ENCODE data around the gene SLC2A13.
"Not testable (repeated sequence)": the region's sequence is repeated elsewhere in the genome, so short reads cannot be mapped to it uniquely, and the experiment has no call there.

Gene SLC2A13

DNA sequence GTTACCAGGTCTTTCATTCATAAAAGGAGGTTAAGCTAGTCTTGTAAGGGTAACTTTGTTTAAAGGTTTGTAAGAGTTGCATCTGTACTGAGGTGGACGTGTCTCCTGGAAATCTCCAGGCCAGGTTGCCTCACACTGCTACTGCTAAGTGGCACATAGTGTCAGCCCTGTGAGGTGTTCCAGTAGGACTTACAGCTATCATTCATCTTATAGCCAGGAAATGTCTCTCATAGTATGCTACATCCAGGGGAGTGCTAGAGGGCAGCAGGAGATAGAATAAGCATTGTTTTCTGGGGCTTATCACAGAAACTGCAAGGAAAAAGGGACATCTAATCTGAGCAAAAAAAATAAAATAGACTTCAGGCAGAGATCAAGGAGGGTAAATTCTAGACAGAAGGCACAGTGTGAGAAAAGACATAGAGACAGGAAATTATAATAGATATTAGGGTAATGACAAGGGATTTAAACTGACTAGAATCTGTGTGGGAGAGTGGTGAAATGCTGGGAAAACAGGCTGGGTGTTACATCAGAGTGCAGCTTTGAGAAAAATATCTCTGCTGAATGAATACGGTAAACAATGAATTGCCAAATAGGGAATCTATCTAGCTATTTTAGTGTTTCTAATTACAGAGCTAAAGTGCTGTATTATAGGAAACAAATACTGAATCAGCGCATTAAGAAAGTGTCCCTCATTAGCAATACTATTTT is 281.2 kb downstream of the SLC2A13 start:
- TF ChIP-seq CTCF (IDR thresholded peaks at IDR 0.05; ENCODE audit: borderline replicate concordance, insufficient read depth, low read depth, low read length): no peak
- H3K4me3 ChIP-seq (ENCODE audit: low read depth, low read length): no peak overlapping the region

GRCh38 chr12:39816671-39817185 is 289.2 kb downstream of the SLC2A13 start:
- no peak overlapping the region for H3K4me3 ChIP-seq (ENCODE audit: low read depth, low read length)
- no peak for TF ChIP-seq CTCF (IDR thresholded peaks at IDR 0.05; ENCODE audit: borderline replicate concordance, insufficient read depth, low read depth, low read length)

DNA sequence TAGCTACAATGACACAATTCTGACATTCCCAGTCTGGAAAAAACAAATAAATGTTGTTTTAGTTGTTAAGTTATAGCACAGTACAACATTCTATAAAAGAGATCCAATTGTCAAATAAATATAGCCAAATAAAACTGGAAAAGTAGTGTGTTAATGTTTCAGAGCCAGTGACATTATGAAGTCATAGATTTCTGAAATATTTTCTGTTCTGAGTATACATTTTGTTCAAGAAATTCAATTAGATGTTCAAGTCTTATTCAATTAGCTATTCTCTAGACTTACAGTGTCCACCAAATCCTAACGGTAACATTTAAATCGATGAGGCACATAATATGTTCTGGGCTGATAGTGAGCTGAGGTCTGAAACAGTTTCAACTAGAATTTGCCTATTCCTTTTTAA is 290.1 kb downstream of the SLC2A13 start:
- no peak overlapping the region for H3K4me3 ChIP-seq (ENCODE audit: low read depth, low read length)
- no peak for TF ChIP-seq CTCF (IDR thresholded peaks at IDR 0.05; ENCODE audit: borderline replicate concordance, insufficient read depth, low read depth, low read length)

GRCh38 chr12:39814626-39815025 is 291.3 kb downstream of the SLC2A13 start:
- TF ChIP-seq CTCF (IDR thresholded peaks at IDR 0.05; ENCODE audit: borderline replicate concordance, insufficient read depth, low read depth, low read length): no peak
- no peak overlapping the region for H3K4me3 ChIP-seq (ENCODE audit: low read depth, low read length)

GRCh38 chr12:39813776-39814175 is 292.1 kb downstream of the SLC2A13 start:
- no peak for TF ChIP-seq CTCF (IDR thresholded peaks at IDR 0.05; ENCODE audit: borderline replicate concordance, insufficient read depth, low read depth, low read length)
- H3K4me3 ChIP-seq (ENCODE audit: low read depth, low read length): no peak overlapping the region

GRCh38 chr12:39812456-39812855 is 293.4 kb downstream of the SLC2A13 start:
- not testable (repeated sequence) for H3K4me3 ChIP-seq (ENCODE audit: low read depth, low read length)

GRCh38 chr12:39807043-39807442 is 298.8 kb downstream of the SLC2A13 start:
- TF ChIP-seq CTCF (IDR thresholded peaks at IDR 0.05; ENCODE audit: borderline replicate concordance, insufficient read depth, low read depth, low read length): no peak
- H3K4me3 ChIP-seq (ENCODE audit: low read depth, low read length): no peak overlapping the region

All from GM12875 (cell line).